MCF 10A (cell line): ENCODE data around the gene RASEF. TPM values are rescaled to one million over a fixed set of nuclear protein-coding genes. Genes with fewer than 3 reads are reported as not detected.

Experiments used
- BruUV-seq: library from RNA; stranded (reverse); fragments of 400-500 nt; replicated peaks from 2 replicates; lab custom pipeline; 2021; lab: Mats Ljungman, UMichigan
- CTCF ChIA-PET: fragments of 300-600 bp; sonication (Branson Sonifier 250); formaldehyde crosslinking; extraction: SDS; loops from one replicate; lab custom pipeline; 2021; ENCODE audit warnings: antibody characterized with exemption, inconsistent platforms; lab: Yijun Ruan, JAX
- POLR2A ChIA-PET: fragments of 300-600, 350-650 bp; sonication (Branson Sonifier 250); formaldehyde crosslinking; extraction: SDS; loops from one replicate; lab custom pipeline; 2020; ENCODE audit warnings: antibody characterized with exemption, inconsistent platforms; lab: Yijun Ruan, JAX
- DNase-seq: peaks from one replicate; pipeline ENCODE4 v3.0.0-alpha.2; 2018; ENCODE audit not compliant: unreplicated experiment
- H3K27ac Mint-ChIP-seq: one replicate; pipeline ENCODE4 v1.8.0; 2022; ENCODE audit warnings: mild to moderate bottlenecking, low read depth, mixed read lengths; ENCODE audit not compliant: unreplicated experiment
- H3K27me3 Mint-ChIP-seq: one replicate; pipeline ENCODE4 v1.8.0; 2022; ENCODE audit warnings: mixed read lengths; ENCODE audit not compliant: insufficient read depth, unreplicated experiment
- H3K36me3 Mint-ChIP-seq: one replicate; pipeline ENCODE4 v1.8.0; 2022; ENCODE audit warnings: mild to moderate bottlenecking, moderate library complexity, mixed read lengths; ENCODE audit not compliant: insufficient read depth, unreplicated experiment
- H3K4me1 Mint-ChIP-seq: one replicate; pipeline ENCODE4 v1.8.0; 2022; ENCODE audit warnings: mixed read lengths; ENCODE audit not compliant: insufficient read depth, unreplicated experiment
- H3K4me3 Mint-ChIP-seq: one replicate; pipeline ENCODE4 v1.8.0; 2022; ENCODE audit warnings: mild to moderate bottlenecking, moderate library complexity, mixed read lengths; ENCODE audit not compliant: unreplicated experiment
- H3K9me3 Mint-ChIP-seq: one replicate; pipeline ENCODE4 v1.8.0; 2022; ENCODE audit warnings: mixed read lengths; ENCODE audit not compliant: unreplicated experiment
- CTCF ChIP-seq: fragments of 200-600 bp; IDR thresholded peaks from one replicate; pipeline ENCODE4 v1.8.0; 2022; ENCODE audit warnings: antibody characterized with exemption, mild to moderate bottlenecking; ENCODE audit not compliant: unreplicated experiment
- intact Hi-C: fragments of 100-400 bp; cut with micrococcal nuclease; formaldehyde crosslinking; loops from 2 replicates; pipeline ENCODE4 v1.14.1; 2022
- total RNA-seq: library from RNA; stranded (reverse); gene quantifications from 2 replicates; pipeline ENCODE4 v1.2.3, GENCODE V29; 2022

RASEF gene
- total RNA-seq, 1 experiment from 2014 or later: 7.5 TPM

GRCh38 chr9:83065233-83065632 lies 2.3 kb upstream of the RASEF start:
- H3K36me3 Mint-ChIP-seq: peaks cover 6% of the 10 kb centered on the region
- DNase-seq: no peak
- no peaks in the 10 kb centered on the region for H3K27me3 Mint-ChIP-seq
- no peak overlapping the region for H3K4me3 Mint-ChIP-seq
- CTCF ChIA-PET: interaction anchor here (0.6 to 0.7 kb wide), 3 partner anchors 10 to 759 kb away, joined by 3 read pairs; no protein-coding TSS in a partner anchor
- POLR2A ChIA-PET: interaction anchor here (1.4 to 8.2 kb wide), 2 partner anchors 35 to 90 kb away, joined by 4 to 142 read pairs; no protein-coding TSS in a partner anchor
- TF ChIP-seq CTCF: no peak
- no peak overlapping the region for H3K27ac Mint-ChIP-seq
- intact Hi-C loops: loop anchor here (10.0 kb wide), 1 partner anchor 90 kb away; no protein-coding TSS in a partner anchor
- BruUV-seq: no TSS peak
- H3K9me3 Mint-ChIP-seq: no peaks in the 10 kb centered on the region
- H3K4me1 Mint-ChIP-seq: peaks cover 38% of the 10 kb centered on the region

GRCh38 chr9:83061990-83062650 lies 822 bp downstream of the RASEF start:
- H3K4me3 Mint-ChIP-seq: peak overlapping the region; percentile 94
- H3K9me3 Mint-ChIP-seq: no peaks in the 10 kb centered on the region
- intact Hi-C loops: loop anchor here (2.0 to 10.0 kb wide), 3 partner anchors 35 to 100 kb away; no protein-coding TSS in a partner anchor
- BruUV-seq: no TSS peak
- H3K27me3 Mint-ChIP-seq: no peaks in the 10 kb centered on the region
- POLR2A ChIA-PET: interaction anchor here (0.6 to 8.2 kb wide), 22 partner anchors 10 to 1454 kb away, joined by 3 to 142 read pairs (median 4); partner anchors contain the start of gene UBQLN1
- H3K36me3 Mint-ChIP-seq: no peaks in the 10 kb centered on the region
- H3K27ac Mint-ChIP-seq: peak overlapping the region; percentile 52
- no peak for TF ChIP-seq CTCF
- peak; percentile 68 for DNase-seq
- CTCF ChIA-PET: interaction anchor here (0.6 to 1.9 kb wide), 7 partner anchors 27 to 124 kb away, joined by 3 to 4 read pairs (median 3); no protein-coding TSS in a partner anchor
- peaks cover 47% of the 10 kb centered on the region for H3K4me1 Mint-ChIP-seq

GRCh38 chr9:83061036-83061435 lies 1.9 kb downstream of the RASEF start:
- no peak for TF ChIP-seq CTCF
- BruUV-seq: no TSS peak
- intact Hi-C loops: loop anchor here (5.0 to 10.0 kb wide), 2 partner anchors 94 to 99 kb away; no protein-coding TSS in a partner anchor
- Mint-ChIP-seq H3K27ac (peak overlapping the region; percentile 52), H3K36me3 (no peaks in the 10 kb centered on the region), H3K4me3 (peak overlapping the region; percentile 94), H3K9me3 (no peaks in the 10 kb centered on the region), H3K27me3 (no peaks in the 10 kb centered on the region), H3K4me1 (peaks cover 36% of the 10 kb centered on the region)
- ChIA-PET CTCF (interaction anchor here (1.0 to 1.9 kb wide), 3 partner anchors 26 to 60 kb away, joined by 3 to 4 read pairs (median 4); no protein-coding TSS in a partner anchor), POLR2A (interaction anchor here (0.7 to 8.2 kb wide), 9 partner anchors 17 to 647 kb away, joined by 3 to 142 read pairs (median 3); partner anchors contain the start of gene UBQLN1)
- DNase-seq: peak; percentile 67

GRCh38 chr9:83060556-83060955 lies 2.4 kb downstream of the RASEF start:
- intact Hi-C loops: loop anchor here (5.0 to 10.0 kb wide), 2 partner anchors 94 to 98 kb away; no protein-coding TSS in a partner anchor
- POLR2A ChIA-PET: interaction anchor here (0.9 to 8.2 kb wide), 4 partner anchors 18 to 70 kb away, joined by 3 to 142 read pairs (median 3); no protein-coding TSS in a partner anchor
- no peaks in the 10 kb centered on the region for H3K27me3 Mint-ChIP-seq

More at GRCh38 chr9:83060556-83060955, 2.4 kb downstream of the RASEF start:
- no peak for DNase-seq
- Mint-ChIP-seq H3K27ac (peak overlapping the region; percentile 52), H3K4me1 (peaks cover 31% of the 10 kb centered on the region), H3K36me3 (peaks cover 2% of the 10 kb centered on the region), H3K9me3 (no peaks in the 10 kb centered on the region), H3K4me3 (peak overlapping the region; percentile 94)
- TF ChIP-seq CTCF: no peak
- no TSS peak for BruUV-seq
- CTCF ChIA-PET: interaction anchor here (1.0 to 1.9 kb wide), 2 partner anchors 30 to 33 kb away, joined by 4 to 5 read pairs; no protein-coding TSS in a partner anchor
